ENCODE data around the gene APOBEC3C.
"Not testable (repeated sequence)": the region's sequence is repeated elsewhere in the genome, so short reads cannot be mapped to it uniquely, and the experiment has no call there.

Gene APOBEC3C

DNA sequence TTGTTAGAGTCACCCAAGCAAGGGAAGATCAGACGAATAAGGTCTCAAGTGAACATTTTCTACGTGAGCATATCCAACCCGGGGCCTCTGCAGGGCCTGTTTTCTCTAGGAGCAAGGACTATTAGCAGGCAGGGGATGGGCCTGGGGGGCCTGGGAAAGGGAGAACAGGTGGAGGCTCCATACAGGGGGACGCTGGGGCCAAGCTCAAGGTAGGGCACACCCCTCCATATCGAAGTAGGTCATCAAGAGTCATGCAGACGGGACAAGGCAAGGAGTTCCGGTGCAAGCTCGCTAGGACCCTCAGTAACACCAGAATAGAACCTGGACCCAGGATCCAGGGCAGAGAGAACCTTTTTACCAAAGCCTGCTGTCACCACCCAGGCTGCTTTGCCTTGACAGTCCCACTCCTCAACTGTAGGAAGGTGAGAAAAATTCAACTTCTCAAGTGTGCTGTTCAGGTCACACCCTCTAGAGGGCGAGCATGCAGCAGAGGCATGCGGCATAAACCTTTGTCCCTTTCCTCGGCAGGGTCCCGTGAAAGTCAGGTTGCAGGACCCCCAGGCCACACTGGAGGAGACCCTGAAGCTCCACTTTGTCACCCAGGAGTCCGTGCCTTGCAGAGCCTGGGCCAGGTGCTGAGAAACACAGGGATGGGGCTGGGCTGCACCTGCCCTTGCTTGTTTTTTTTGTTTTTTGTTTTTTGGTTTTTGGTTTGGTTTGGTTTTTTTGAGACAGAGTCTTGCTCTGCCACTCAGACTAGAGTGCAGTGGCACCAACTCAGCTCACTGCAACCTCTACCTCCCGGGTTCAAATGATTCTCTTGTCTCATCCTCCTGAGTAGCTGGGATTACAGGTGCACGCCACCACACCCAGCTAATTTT, 40.5 kb upstream of the APOBEC3C start:
- TF ChIP-seq, protein P1, sequence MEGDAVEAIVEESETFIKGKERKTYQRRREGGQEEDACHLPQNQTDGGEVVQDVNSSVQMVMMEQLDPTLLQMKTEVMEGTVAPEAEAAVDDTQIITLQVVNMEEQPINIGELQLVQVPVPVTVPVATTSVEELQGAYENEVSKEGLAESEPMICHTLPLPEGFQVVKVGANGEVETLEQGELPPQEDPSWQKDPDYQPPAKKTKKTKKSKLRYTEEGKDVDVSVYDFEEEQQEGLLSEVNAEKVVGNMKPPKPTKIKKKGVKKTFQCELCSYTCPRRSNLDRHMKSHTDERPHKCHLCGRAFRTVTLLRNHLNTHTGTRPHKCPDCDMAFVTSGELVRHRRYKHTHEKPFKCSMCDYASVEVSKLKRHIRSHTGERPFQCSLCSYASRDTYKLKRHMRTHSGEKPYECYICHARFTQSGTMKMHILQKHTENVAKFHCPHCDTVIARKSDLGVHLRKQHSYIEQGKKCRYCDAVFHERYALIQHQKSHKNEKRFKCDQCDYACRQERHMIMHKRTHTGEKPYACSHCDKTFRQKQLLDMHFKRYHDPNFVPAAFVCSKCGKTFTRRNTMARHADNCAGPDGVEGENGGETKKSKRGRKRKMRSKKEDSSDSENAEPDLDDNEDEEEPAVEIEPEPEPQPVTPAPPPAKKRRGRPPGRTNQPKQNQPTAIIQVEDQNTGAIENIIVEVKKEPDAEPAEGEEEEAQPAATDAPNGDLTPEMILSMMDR (conservative IDR thresholded peaks at IDR 0.05; ENCODE audit: low read depth, low read length): no peak
- DNase-seq (ENCODE audit: low read depth): no peak
- H3K4me3 ChIP-seq (ENCODE audit: low read depth, low read length): no peak overlapping the region

DNA sequence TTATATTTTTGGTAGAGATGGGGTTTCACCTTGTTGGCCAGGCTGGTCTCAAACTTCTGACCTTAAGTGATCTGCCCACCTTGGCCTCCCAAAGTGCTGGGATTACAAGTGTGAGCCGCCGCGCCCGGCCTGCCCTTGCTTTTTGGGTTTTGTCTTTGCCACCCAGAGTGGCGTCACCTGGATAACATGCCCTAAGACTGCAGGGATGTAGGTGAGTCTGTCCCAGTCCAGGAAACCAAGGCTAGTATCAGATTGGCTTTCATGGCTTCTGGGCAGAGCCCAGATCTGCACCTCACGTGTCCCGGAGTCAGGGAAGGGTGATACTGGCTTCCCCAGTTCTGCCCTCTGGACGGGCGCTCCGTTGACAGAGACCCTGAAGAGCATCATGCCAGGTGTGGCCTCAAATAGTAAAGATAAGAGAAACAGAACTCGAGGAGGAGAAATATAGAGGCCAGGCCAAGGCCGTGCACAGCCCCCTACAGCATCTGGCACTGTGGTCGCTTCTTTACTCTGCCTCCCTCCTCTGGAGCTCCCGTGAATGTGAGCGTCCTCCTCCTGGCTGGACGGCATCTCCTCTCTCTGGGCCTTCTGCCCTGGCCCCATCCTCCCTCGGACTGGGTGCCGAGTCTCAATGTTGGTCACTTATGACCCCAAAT, 39.8 kb upstream of the APOBEC3C start:
- H3K4me3 ChIP-seq (ENCODE audit: low read depth, low read length): no peak overlapping the region
- DNase-seq (ENCODE audit: low read depth): no peak
- TF ChIP-seq, protein P1 (conservative IDR thresholded peaks at IDR 0.05; ENCODE audit: low read depth, low read length): no peak

DNA sequence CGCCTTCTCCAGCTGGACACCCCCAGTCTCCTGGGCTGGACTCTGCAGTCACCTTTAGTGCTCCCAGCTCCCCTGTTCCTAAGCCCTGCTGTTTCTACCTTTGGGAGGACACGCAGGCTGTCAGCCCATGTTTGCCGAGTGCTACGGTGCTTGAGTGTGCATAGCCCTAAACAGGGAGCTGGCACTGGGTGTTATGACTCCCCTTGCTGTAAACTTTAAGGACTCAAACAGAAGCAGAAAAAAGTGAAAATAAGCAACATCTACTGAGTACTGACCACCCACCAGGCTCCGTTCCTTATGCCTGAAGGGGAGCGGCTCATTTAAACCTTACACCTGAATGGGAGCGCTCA, 39.3 kb upstream of the APOBEC3C start:
- H3K4me3 ChIP-seq (ENCODE audit: low read depth, low read length): no peak overlapping the region
- no peak for DNase-seq (ENCODE audit: low read depth)
- TF ChIP-seq, protein P1 (conservative IDR thresholded peaks at IDR 0.05; ENCODE audit: low read depth, low read length): no peak

DNA sequence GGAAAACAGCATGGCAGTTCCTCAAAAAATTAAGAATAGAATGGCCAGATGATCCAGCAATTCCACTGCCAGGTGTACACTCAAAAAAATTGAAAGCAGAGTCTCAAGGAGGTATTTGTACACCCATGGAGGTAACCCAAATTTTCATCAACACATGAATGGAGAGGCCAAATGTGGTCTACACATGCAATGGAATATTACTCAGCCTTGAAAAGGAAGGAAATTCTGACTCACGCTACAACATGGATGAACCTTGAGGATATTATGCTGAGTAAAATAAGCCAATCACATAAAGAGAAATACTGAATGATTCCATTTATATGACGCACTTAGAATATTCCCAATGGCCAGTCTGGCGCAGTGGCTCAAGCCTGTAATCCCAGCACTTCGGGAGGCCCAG, 36.8 kb upstream of the APOBEC3C start:
- not testable (repeated sequence) for DNase-seq (ENCODE audit: low read depth); H3K4me3 ChIP-seq (ENCODE audit: low read depth, low read length)

DNA sequence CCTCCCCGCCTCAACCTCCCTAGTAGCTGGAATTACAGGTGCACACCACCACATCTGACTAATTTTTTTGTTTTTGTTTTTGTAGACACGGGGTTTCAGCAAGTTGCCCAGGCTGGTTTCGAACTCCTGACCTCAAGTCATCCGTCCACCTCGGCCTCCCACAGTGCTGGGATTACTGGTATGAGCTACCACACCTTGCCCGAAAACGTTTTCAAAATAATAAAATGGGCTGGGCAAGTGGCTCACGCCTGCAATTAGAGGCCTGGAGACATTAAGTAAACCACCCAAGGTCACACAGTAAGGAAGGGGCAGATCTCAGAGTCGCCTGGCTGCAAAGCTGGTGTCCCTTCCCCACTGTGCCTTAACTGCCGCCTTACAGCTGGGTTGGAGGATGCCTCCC, 33.5 kb upstream of the APOBEC3C start:
- DNase-seq (ENCODE audit: low read depth); H3K4me3 ChIP-seq (ENCODE audit: low read depth, low read length): not testable (repeated sequence)

DNA sequence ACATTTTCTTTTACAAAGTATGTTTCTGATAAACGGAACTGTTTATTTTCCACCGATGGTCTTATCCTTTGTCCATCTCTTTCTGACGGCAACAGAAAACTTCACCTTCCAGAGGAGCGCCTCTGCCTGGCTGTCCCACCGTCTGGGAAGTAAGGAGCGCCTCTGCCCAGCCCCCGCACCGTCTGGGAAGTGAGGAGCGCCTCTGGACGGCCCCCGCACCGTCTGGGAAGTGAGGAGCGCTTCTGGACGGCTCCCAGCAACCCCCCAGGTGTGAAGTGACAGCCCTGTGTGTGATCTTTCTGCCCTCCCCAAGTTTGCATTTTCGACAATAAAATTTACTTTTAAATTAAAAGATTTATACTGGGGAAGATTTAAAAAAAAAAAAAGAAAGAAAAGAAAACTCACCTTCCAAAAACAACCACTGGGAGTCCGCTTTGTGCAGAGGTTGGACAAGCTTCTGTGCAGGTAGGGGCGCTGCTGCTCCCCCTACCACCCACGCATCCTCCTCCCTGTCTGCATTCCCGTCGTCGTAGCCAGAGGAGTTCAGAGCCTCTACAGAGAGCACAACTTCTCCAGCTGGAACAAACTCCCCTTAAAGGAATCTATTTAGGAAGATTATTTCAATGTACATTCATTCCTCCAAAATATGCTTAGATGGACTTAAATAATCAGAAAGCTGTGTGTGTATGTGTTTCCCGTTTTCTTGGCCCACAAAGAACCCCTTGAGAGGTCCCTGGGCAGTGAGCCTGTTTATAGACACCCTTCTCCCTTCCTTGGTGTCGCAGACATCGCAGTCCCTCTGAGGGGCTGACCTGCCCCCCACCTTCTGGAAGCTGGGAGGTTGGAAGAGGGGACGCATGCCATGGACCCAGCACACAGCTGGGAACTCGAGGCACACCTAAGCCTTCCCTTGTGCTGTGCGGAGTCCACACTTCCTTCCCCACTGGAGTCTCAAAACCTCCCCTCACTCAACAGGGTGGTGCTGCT, 32.8 kb upstream of the APOBEC3C start:
- H3K4me3 ChIP-seq (ENCODE audit: low read depth, low read length): no peak overlapping the region
- no peak for DNase-seq (ENCODE audit: low read depth)
- TF ChIP-seq, protein P1 (conservative IDR thresholded peaks at IDR 0.05; ENCODE audit: low read depth, low read length): no peak

DNA sequence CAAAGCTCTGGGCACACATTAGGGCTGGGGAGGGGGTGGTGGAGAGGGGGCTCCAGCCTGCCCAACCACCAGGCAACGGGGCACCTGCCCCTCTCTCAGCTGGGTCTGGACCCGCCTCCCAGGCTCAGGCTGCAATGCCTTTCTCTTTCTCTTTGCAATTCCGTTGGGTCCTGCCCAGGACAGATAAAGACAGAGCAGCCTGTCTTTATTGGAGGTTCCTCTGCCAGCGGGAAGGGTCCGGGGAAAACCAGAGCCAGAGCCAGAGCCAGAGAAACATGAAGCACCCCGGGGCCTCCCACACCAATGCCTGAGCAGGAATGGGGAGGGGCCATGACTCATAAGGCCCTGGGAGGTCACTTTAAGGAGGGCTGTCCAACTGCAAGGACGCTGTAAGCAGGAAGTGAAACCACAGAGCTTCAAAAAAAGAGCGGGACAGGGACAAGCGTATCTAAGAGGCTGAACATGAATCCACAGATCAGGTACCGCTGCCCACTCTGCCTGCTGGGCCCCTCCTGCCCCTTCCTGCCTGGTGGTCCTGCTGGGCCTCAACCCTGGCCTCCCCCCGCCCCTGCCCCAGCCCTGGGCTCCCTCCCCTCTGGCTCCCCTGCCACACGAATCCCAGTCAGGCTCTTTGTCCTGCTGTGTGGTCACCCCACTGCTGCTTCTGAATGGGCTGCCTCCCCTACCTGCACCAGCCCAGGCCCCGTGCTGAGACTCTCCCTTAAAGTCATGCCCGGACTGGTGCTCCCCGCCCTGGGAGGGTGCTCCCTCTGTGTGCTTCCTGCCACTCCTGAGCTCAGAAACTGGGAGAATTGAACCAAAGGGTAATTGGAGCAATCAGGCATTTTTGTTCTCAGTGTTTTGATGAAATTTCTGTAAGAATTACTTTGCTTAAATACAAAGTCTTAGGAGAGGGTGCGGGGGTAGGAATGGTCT, 31.8 kb upstream of the APOBEC3C start, which contains the start of gene APOBEC3B:
TSS of gene APOBEC3B (plus strand) at position 356 of the 936 bp plus-strand sequence. CDS start at position 463, 107 bp downstream.
- DNase-seq (ENCODE audit: low read depth): no peak
- H3K4me3 ChIP-seq (ENCODE audit: low read depth, low read length): no peak within 1 kb of the TSS
- TF ChIP-seq, protein P1 (conservative IDR thresholded peaks at IDR 0.05; ENCODE audit: low read depth, low read length): no peak
